ENCODE data around the gene LRRC49.

GRCh38 chr15:70956201-70956995 lies 63.8 kb downstream of the LRRC49 start:
- TF ChIP-seq CTCF (IDR thresholded peaks at IDR 0.05) (no peak), POLR2A (IDR thresholded peaks at IDR 0.05) (no peak)

Data from adrenal gland (tissue), 5 donors.